ENCODE results near the gene ACADM.
"Not testable (repeated sequence)": the region's sequence is repeated elsewhere in the genome, so short reads cannot be mapped to it uniquely, and the experiment has no call there.

The ACADM gene

DNA sequence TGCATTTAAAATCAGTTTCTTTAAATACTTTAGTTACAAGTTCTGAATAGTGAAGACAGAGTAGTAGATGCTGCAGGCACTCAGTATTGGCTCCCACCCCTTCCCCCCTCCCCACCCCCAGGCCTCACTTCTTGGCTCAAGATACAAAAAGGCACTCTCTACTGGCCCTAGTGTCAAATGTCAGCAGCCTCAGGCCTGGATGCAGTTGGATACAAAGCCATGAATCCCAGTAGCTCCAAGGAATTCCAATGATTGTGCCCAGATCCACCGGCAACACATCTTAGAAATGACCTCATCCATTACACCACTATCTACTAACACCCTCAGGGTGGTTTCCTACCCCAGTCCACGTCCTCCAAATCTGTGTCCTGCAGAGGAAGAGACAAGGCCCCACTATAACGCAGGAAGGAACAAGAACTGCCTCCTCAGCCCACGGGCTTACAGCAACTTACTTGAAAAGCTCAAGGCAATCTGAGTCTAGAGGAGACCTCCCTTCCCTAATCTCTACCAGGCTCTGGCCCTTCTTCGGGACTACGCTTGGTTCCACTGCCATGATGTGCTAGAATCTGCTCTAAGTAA, 17.6 kb downstream of the ACADM start:
- DNase-seq = no peak

DNA sequence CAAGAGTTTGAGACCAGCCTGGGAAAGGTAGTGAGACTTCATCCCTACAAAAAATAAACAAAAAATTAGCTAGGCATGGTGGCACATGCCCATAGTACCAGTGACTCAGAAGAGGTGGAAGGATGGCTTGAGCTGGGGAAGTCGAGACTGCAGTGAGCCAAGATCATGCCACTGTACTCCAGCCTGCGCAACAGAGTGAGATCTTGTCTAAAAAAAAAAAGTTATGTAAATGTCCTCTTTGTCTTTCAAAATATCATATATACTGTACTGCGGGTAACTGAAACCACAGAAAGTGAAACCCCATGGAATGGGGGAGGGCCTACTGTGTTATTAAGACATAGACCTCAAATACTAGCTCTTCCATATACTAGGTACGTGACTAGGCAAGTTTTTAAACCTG, 20.8 kb downstream of the ACADM start:
- no peak for DNase-seq

DNA sequence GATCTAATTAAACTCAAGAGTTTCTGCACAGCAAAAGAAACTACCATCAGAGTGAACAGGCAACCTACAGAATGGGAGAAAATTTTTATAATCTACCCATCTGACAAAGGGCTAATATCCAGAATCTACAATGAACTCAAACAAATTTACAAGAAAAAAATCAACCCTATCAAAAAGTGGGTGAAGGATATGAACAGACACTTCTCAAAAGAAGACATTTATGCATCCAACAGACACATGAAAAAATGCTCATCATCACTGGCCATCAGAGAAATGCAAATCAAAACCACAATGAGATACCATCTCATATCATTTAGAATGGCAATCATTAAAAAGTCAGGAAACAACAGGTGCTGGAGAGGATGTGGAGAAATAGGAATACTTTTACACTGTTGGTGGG, 32.7 kb downstream of the ACADM start:
- DNase-seq = not testable (repeated sequence)

DNA sequence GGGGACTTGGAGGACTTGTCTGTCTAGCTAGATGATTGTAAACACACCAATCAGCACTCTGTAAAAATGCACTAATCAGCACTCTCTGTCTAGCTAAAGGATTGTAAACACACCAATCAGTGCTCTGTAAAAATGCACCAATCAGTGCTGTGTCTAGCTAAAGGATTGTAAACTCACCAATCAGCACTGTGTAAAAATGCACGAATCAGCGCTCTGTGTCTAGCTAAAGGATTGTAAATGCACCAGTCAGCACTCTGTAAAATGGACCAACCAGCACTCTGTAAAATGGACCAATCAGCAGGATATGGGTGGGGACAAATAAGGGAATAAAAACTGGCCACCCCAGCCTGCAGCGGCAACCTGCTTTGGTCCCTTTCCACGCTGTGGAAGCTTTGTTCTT, 34.0 kb downstream of the ACADM start:
- DNase-seq = not testable (repeated sequence)

DNA sequence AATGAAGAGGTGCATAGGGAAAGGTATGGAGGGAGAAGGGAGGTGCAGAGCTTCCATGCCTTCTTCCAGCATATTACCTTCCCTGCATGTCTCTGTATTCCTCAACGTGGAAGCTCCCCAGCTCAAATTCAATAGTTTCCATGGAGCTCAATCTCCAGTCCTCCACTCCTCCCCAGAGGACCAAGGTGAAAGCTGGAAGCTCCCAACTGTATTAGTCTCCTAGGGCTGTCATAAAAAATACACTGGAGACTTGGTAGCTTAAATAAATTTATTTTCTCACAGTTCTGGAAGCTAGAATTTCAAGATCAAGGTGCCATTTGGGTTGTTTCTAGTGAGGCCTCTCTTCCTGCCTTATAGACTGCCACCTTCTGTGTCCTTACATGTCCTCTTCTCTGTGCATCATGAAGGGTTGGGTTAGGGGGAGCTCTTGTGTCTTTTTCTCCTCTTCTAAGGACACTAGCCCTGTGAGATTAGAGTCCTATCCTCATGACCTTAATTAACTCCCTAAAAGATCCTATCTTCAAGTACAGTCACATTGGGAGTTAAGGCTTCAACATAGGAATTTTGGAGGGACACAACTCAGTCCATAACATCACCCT, 39.6 kb downstream of the ACADM start:
- DNase-seq = no peak

DNA sequence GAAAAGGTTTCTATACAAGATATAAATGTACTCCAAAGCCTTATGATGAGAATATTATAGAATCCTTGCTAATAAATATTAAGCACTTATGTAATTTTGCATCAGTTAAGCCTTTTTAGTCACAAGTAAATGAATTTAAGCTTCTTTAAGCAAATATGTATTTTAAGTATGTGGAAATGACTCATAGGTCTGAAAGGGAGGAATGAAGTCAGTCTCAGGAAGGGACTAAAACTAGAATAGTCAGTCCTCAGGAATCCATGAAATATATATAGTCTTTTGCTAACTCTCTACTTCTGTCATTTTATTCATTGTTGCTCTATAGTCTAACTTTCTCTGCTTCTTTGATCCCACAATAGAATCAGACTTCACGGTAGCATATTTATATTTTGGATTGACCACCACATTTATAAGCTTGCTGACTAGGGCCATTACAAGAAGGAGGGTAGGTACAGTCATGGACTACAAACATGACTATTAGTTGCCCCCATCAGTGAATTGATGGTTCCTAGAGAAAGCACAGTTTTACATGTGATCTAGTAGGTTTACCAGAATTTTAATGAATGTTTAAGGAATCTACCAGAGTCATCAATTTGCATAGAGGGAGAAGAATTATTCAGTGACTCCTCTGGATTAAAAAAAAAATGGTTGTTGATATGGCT, 41.3 kb downstream of the ACADM start:
- no peak for DNase-seq

DNA sequence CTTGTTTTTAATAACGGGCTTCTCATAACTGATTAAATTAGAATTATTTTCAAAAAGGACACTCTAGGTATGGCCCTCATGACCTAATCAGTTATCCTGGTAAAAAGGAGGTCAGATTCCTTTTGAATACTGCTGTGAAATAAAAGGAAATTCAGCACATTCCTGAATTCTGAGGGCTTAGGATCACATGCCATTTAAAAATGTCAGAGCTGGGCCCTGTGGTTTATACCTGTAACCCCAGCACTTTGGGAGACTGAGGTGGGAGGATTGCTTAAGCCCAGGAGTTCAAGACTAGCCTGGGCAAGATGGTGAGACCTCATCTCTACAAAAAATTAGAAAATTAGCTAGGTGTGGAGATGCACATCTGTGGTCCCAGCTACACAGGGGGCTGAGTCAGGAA, 43.5 kb downstream of the ACADM start:
- no peak for DNase-seq

DNA sequence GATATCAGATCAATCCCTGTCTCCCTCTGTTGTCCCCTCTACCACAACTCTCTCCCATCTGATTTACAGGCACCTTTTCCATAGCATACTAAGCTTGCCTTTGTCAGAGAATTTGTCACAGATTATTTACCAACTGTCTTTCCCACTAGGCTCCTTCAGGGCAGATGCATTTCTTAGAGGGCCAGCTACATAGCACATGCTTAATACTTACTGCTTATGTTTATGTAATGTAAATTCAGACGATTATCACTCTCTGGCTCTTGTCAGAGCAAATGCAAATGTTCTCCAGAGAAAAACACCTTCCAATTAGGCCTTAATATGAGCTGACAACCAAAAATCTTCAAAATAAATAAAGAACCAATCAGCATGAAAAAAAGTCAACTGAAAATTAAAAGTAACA, 46.3 kb downstream of the ACADM start:
- DNase-seq = no peak

DNA sequence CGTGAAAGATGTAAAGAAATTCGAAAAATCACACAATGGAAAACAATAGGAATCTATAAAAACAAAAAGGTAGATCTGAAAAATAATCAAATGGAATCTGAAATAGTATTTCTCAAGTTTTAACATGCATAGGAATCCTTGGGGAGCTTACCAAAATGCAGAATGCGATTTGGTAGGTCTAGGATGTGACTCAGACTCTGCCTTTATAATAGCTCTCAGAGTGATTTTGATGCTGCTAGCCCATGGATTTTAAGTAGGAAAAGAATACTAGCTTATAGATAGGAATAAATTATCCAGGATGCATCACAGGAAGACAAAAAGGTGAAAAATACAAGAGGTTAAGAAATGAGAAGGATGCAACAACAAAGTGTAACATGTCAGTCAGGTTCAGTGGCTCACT, 47.5 kb downstream of the ACADM start:
- no peak for DNase-seq

DNA sequence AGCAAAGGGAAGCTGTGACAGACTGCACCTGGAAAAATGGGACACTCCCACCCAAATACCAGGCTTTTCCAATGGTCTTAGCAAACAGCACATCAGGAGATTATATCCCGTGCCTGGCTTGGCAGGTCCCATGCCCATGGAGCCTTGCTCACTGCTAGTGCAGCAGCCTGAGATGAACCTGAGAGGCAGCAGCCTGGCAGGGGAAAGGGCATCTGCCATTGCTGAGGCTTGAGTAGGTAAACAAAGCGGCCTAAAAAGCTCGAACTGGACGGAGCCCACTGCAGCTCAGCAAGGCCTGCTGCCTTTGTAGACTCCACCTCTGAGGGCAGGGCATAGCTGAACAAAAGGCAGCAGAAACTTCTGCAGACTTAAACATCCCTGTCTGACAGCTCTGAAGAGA, 53.3 kb downstream of the ACADM start:
- not testable (repeated sequence) for DNase-seq

DNA sequence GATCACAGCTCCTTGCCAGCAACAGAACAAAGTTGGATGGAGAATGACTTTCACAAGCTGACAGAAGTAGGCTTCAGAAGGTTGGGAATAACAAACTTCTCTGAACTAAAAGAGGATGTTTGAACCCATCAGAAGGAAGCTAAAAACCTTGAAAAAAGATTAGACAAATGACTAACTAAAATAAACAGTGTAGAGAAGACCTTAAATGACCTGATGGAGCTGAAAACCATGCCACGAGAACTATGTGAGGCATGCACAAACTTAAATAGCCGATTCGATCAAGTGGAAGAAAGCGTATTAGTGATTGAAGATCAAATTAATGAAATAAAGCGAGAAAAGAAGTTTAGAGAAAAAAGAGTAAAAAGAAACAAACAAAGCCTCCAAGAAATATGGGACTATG, 54.2 kb downstream of the ACADM start:
- not testable (repeated sequence) for DNase-seq

DNA sequence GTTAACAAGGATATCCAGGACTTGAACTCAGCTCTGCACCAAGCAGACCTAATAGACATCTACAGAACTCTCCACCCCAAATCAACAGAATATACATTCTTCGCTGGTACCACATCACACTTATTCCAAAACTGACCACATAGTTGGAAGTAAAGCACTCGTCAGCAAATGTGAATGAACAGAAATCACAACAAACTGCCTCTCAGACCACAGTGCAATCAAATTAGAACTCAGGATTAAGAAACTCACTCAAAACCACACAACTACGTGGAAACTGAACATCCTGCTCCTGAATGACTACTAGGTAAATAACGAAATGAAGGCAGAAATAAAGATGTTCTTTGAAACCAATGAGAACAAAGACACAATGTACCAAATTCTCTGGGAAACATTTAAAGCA, 55.7 kb downstream of the ACADM start:
- not testable (repeated sequence) for DNase-seq

DNA sequence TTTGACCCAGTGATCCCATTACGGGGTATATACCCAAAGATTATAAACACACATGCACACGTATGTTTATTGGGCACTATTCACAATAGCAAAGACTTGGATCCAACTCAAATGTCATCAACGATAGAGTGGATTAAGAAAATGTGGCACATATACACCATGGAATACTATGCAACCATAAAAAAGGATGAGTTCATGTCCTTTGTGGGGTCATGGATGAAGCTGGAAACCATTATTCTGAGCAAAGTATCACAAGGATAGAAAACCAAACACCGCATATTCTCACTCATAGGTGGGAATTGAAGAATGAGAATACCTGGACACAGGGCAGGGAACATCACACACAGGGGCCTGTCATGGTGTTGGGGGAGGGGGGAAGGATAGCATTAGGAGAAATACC, 59.4 kb downstream of the ACADM start:
- not testable (repeated sequence) for DNase-seq

DNA sequence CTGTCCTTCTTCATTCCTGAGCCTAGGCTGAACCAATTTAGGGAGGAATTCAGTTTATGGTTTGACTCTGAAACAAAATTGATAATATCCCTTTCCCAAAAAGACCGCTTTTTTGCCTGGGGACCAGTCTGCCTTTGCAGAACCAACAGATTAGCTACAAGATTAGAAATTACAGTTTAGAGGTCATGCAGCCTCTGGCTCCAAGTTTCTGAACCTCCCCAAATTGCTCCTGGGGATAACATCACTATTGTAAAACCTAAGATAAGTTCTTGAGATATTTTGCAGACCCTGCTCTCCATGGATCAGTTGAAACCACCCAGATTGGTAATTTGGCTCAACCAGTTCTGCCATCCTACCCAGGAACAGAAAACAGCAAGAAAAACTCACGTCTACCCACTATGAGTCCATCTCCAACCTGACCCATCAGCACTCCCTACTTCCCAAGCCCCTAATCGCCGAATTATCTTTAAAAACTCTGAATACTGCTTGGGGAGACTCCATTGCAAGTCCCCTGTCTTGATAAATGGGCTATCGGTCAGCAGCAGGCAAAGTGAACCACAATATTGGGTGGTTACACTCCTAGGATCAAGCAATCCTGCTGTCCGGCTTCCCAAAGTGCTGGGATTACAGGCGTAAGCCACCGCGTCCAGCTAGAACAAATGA, 60.9 kb downstream of the ACADM start:
- DNase-seq = no peak

DNA sequence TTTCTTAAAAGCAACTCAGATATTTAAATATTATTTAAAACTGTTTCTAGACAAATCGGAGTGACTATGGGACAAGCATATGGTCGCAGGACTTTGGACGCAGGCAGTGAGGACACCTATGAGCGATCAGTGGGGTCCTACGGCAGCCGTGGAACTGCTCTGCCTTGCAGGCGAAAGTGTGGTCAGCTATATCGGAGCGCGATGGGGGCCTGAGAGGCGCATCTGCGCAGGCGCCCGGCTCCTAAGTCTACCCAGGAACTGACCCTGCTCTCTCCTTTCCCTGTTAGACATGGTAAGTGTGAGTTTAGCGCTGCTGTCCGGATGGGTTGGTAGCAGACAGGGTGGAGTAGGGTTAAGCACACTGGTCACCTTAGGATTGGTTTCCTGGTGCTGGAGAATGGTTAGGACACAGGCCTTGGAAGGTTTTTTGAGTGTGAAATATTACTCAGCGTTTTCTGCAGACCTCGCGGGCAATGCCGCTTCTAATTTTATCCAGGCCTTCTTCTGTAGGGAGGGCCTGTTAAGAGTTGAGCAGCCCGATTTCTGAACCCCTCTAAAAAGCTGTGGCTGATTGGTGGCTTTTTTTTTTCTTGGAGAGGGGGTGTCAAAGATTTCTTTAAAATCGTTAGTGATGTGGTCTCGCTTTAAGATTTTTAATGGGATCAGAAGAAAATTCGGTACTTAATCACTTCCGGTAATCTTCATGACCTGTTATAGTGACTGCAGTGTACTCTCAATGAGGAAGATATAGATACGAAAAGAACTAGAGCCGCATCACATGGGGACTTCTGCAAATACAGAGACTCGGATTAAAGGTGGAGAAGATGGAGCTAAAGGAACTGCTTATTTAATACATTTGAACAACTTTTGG, 61.7 kb downstream of the ACADM start, which contains the start of gene RABGGTB:
TSS of gene RABGGTB (plus strand) at position 274 of the 871 bp plus-strand sequence. CDS start at position 290, 16 bp downstream.
- peak; percentile 92 for DNase-seq

DNA sequence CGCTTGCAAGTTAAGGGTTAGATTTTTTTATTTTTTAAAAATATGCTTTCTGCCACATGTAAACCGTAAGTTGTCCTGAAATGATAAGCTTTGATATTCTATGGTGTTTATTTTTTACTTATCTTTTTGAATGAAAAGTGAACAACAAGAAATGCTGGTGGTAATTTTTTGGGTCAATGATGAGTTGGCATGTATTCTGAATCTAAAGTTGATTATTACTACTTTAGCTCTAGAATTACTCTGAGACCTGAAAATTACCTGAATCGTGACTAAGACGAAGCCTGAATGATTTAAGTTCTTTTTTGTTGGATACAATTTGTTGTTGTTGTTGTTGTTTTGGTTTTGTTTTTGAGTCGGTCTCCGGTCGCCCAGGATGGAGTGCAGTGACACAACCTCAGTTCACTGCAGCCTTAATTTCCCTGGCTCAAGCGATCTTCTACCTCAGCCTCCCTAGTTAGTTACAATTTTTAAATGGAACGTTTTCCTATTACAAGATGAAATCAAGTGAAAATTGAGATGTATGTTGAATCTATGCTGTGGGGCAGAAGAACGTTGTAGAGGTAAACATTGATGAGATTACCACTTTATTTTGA, 62.5 kb downstream of the ACADM start:
- DNase-seq = no peak

DNA sequence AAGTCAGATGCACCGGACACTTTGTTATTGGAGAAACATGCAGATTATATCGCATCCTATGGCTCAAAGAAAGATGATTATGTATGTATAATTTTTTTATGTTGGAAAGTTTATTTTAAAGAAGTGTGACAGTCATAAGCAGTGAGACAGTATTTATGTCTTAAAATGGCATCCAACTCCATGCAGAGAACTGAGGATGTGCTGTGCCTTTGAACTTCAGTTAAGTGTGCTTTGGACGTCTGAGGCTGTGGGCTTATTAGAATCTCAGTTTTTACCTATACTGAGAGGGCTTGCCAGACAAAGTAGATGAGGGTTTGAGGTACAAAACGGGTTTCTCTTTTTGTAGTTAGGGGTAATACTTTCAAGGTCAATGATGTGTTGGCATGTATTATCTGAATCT, 63.0 kb downstream of the ACADM start:
- no peak for DNase-seq

DNA sequence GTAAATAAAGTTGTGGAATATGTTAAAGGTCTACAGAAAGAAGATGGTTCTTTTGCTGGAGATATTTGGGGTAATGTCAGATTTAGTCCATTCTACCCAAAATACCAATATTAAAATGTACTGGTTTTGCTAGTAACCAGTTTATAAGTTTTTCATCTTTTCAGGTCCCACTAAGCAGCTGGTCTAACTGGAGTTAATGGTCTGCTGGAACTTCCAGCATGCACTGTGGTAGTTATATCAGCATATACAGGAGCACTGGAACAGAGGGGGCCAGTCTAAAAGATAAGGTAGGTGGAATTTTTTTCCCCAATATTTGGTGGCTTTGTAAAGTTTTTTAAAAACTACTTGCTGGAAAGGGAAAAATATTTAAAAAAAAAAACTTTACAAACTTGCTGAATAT, 65.5 kb downstream of the ACADM start:
- DNase-seq = no peak

DNA sequence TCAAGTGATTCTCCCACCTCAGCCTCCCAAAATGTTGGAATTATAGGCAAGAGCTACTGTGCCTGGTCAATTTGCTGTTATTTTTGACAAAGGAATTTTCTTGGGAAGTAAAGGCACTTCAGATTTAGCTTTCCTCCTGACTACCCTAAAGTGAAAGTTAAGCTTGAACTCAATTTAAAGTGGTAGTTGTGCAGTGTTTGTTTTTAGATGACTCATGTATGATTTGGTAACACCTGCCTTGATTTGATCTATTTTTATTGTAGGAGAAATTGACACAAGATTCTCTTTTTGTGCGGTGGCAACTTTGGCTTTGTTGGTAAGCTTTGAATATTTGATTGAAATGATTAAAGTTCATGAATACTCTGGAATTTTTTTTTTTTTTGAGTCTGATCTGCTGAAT, 66.5 kb downstream of the ACADM start:
- no peak for DNase-seq

DNA sequence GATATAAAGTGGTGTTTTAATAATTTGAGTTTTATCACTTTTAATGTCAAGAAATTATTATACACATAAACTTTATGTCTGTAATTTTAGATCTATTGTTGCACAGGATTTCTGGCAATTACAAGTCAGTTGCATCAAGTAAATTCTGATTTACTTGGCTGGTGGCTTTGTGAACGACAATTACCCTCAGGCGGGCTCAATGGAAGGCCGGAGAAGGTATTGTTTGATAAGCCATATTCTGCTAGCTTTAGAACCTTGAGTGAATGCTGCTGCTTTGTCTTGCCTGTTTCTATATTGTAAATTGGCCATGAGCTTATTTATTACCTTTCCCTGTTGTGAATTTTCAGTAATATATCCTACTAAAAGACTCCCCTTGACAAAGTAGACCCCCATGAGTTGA, 67.6 kb downstream of the ACADM start:
- no peak for DNase-seq

DNA sequence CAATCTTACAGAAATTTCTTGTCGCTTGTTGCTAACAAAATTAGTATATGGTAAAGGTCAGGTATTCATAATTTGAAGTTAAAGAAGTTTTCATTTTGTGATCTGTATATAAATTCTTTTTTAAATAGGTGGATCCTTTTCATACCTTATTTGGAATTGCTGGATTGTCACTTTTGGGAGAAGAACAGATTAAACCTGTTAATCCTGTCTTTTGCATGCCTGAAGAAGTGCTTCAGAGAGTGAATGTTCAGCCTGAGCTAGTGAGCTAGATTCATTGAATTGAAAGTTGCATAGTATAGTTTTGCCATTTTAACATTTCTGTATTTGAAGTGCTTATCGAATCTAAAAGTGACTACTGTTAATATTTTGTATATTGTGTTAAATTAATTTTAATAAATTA, 69.9 kb downstream of the ACADM start:
- no peak for DNase-seq

DNA sequence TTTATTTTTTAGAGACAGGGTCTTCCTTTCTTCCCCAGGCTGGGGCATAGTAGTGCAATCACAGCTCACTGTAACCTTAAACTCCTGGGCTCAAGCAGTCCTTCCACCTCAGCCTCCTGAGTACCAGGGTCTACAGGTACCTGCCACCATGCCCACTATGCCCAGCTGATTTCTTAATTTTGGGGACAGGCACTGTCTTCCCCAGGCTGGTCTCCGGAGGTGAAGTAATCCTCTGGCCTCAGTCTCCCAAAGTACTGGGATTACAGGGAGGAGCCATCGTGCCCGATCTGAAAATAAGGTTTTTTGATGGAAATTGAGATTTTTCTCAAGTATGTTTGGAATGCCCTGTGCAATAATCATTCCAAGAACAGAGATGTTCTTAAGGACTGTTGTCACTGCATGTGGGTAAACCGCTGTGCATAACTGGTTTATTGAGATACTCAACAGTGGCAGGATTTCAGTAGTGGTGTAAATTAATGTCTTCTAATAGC, 71.2 kb downstream of the ACADM start:
- no peak for DNase-seq

All from activated gamma-delta T cell treated with Interleukin-2 at 50 U/mL for 16 hours (primary cell).